ENCODE data around the gene MTHFSD.
A peak's percentile ranks its signal among the peaks of the same experiment; 100 is the strongest.

Gene MTHFSD

GRCh38 chr16:86530251-86531190 is 24.5 kb downstream of the MTHFSD start:
- no peak for DNase-seq (ENCODE audit: low spot score)

- no peak for DNase-seq (ENCODE audit: low spot score)
Measured at GRCh38 chr16:86529160-86529559, 25.9 kb downstream of the MTHFSD start.

GRCh38 chr16:86528061-86528929 is 26.7 kb downstream of the MTHFSD start:
- no peak for DNase-seq (ENCODE audit: low spot score)

GRCh38 chr16:86527366-86527765 is 27.7 kb downstream of the MTHFSD start:
- DNase-seq (ENCODE audit: low spot score): no peak

GRCh38 chr16:86525696-86526095 is 29.3 kb downstream of the MTHFSD start:
- no peak for DNase-seq (ENCODE audit: low spot score)

- DNase-seq (ENCODE audit: low spot score): no peak
Measured at GRCh38 chr16:86524029-86524428, 31.0 kb downstream of the MTHFSD start.

- no peak for DNase-seq (ENCODE audit: low spot score)
Measured at GRCh38 chr16:86523166-86523740, 31.8 kb downstream of the MTHFSD start.

- DNase-seq (ENCODE audit: low spot score): no peak
Measured at GRCh38 chr16:86522634-86523033, 32.4 kb downstream of the MTHFSD start.

GRCh38 chr16:86521236-86522197 is 33.5 kb downstream of the MTHFSD start:
- DNase-seq (ENCODE audit: low spot score): no peak

GRCh38 chr16:86520317-86521210 is 34.5 kb downstream of the MTHFSD start:
- no peak for DNase-seq (ENCODE audit: low spot score)

- DNase-seq (ENCODE audit: low spot score): peak; percentile 83
Measured at GRCh38 chr16:86519649-86520316, 35.3 kb downstream of the MTHFSD start.

- no peak for DNase-seq (ENCODE audit: low spot score)
Measured at GRCh38 chr16:86519007-86519648, 35.9 kb downstream of the MTHFSD start.

GRCh38 chr16:86517652-86518258 is 37.3 kb downstream of the MTHFSD start:
- peak; percentile 84 for DNase-seq (ENCODE audit: low spot score)

GRCh38 chr16:86517033-86517432 is 38.0 kb downstream of the MTHFSD start:
- DNase-seq (ENCODE audit: low spot score): no peak

GRCh38 chr16:86516623-86517003 is 38.4 kb downstream of the MTHFSD start:
- DNase-seq (ENCODE audit: low spot score): no peak

GRCh38 chr16:86515777-86516622 is 39.0 kb downstream of the MTHFSD start:
- DNase-seq (ENCODE audit: low spot score): no peak

GRCh38 chr16:86515413-86515776 is 39.6 kb downstream of the MTHFSD start:
- no peak for DNase-seq (ENCODE audit: low spot score)

Measured in ecto neural progenitor cell (in vitro differentiated cells).